ENCODE measurements around the gene FH.

FH gene

DNA sequence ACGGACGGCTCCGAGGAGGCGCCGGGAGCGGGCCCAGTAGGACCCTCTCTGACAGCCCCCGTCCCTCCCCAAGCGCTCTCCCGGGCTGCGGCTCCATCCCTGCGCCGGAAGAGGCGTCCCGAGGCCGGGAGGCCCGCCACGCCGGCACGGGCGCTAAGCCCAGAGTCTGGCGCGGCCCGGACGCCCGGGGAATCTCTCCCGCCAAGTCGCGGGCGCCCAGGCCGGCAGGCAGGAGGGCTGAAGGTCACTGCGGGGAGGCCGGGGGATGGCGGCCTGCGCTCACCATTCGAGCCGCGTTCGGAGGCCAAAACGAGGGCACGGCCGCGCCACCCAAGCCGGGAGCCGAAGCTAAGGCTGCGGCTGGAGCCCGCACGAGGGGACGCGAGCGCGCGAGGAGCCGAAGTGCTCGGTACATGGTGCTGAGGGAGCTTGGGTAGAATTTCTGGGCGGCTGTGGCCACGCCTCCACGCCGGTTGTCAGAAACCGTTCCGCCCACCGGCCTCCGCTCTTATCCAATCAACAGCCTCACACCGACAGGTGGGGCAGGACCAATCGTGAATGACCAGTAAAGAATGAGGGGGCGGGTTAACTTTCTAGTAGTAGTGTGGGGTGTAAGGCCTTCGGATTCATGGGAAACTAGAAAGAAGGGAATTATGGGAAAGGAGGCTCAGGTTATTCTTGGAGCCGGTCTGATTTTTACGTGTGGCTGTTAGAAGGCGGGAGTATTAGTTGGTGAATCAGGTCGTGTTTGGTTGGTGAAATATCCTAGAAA is at the start of gene FH:
TSS of gene FH (minus strand) at position 448 of the 772 bp plus-strand sequence. CDS start at position 415, 33 bp downstream.
- peak; percentile 81 to 83 for DNase-seq (ENCODE audit: low read depth in 2 of 2)

DNA sequence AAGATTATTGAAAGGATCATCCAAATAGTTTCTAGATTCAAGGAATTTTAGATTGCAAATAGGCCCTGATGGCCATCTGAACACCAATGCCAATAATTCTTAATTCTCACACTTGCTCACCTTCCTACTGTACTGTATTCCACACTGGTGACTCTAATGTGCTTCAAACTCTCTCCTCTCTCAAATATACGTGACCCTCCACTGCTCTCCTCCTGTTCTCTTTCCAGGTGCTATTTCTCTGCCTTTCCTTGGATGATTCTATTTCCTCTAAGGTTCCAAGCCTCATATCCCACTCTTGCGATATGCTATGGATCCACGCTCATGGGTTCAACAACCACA is 41.3 kb upstream of the FH start:
- DNase-seq (ENCODE audit: low read depth in 2 of 2) = no peak

DNA sequence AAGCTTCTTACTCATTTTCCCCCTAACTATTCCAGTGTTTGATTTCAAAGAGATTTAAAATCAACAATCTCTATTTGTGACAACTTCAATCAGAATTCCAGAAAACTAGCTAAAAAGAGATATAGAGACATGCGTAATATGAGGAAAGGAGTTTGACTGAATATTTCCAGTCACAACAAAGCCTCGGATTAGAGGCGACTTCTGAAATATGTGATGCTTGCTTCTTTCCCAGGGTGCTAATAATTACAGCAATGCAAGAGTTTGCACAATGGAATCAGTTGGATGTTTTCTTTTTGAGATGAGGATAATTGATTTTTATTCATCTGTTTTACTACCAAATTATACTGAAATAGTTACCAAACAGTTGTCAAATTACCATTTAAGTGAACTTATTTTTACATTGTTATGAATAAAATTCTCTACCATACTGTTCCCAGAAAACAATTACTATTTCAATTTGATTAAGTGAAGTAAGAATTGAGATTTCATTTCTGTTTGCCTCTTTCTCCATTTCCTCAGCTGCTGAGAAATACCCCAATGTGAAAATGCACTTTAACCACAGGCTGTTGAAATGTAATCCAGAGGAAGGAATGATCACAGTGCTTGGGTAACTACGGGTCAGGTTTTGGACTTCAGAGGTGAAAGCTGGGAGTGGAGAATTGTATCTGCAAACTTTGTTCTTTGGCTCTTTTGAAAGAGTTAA is 40.7 kb upstream of the FH start:
- DNase-seq (ENCODE audit: low read depth in 2 of 2) = no peak

DNA sequence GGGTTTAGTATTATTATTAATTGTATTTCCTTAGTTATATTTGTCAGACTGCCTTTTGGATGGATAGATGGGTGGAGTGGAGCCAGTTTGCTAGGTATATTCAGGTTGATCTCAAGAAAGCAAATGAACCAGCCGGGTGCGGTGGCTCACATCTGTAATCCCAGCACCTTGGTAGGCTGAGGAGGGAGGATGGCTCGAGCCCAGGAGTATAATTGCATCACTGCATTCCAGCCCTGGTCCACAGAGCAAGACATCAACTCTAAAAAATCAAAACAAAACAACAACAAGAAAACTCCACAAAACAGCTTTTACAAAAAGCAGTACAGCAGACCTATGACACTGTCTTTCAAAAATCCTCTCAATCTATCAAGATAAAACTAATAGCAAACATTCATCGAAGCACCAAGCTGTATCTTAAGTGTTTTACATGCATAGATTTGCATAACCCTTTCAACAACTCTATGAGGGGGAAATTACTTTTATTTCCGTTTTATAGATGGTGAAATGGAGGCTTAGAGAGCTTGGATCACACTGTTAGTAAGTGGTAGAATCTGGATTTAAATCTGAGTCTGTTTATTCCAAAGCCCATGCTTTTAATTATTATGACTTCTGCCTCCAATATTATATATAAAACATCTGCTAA is 38.1 kb upstream of the FH start:
- DNase-seq (ENCODE audit: low read depth in 2 of 2) = no peak

DNA sequence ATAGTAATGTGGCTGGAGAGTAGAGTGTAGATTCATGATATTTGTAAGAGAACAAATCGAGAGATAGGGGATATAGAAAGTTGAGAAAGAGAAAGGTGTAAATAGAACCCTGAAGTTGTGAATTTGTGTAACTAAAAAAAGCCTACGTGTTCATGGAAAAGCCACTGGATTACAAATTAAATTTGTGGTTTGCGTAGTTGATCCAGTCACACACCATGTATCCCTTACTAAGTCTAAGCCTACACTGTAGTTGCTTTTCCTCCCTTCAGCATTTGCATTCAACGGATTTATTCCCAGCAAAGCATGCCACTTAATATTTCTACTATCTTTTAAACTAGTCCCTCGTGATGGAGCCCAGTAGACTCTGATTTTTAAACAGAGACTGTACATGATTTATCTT is 37.5 kb upstream of the FH start:
- DNase-seq (ENCODE audit: low read depth in 2 of 2) = no peak

DNA sequence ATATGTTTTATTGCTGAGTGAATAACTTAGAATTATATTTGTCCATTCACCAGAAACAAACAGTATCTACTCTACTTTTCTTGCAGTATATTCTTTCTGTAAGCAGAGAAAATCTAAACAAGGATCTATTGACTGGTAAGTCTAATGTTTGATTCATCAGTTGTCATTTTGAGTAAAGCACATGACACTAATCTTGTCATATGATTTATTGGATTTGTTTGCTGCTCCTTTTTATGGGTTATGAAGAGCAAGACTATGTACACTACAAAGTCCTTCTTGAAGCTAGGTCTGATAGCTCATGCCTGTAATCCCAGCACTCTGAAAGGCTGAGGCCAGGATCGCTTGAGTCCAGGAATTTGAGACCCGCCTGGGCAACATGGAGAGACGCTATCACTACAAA is 36.0 kb upstream of the FH start:
- no peak for DNase-seq (ENCODE audit: low read depth in 2 of 2)

DNA sequence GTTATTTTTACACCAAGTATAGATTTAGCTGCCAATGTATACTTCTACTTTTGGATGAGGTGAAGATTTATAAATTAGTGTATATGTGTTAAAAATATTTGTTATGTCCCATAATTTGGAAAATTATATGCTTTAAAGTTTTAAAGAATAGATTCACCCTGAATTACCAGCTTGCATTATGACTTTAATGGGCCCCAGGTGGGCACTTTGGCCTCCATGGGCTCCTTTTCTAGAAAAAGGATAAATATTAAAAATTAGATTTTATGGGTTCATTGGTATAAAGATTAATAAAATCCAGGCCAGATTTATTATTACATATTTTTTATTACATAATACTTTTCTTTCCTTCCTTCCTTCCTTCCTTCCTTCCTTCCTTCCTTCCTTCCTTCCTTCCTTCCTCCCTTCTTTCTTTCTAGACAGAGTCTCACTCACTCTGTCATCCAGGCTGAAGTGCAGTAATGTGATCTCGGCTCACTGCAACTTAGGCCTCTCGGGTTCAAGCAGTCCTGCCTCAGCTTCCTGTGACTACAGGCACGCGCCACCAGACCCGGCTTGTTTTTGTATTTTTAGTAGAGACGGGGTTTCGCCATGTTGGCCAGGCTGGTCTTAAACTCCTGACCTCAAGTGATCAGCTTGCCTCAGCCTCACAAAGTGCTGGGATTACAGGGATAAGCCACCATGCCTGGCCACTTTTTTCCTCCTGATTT is 34.5 kb upstream of the FH start:
- no peak for DNase-seq (ENCODE audit: low read depth in 2 of 2)

DNA sequence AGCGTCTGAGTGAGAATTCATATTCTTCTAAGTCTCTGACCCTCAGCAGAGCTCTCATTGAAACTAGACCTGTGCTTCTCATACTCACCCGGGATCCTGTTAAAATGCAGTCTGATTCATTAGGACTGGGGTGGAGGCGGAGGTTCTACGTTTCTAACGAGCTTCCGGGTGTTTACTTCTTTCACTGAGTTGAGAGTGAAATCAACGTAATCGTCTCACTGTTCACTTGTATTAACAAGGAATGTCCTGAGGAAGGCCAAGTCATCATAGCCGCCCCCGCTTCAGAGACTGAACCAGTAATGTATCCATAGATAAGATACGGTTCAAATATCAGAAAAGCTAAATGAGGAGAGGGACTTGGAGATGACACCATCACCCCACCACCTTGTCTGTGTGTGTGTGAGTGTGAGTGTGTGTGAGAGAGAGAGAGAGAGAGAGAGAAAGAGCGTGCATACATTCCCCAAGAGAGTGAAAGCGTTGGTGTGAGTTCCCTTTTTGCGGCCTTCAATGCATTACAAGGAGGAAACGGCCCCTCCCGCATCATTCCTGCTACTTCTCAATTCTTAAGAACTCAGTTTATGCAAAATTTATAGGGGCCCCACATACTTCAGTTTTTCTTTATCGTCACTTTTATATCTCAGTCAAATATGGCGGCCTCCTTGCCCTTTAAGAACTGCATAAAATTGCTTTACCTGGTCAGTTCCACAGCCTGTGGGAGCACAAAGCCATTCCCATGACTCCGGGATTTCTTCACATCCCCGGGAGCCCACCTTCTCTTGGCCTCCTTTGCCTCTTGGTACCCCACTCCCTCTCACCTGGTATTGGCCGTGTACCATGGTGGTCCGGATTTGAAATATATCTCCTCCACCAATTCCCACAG is 32.4 kb upstream of the FH start:
- peak in 1 of 2 donors; percentile 17 for DNase-seq (ENCODE audit: low read depth in 2 of 2)

DNA sequence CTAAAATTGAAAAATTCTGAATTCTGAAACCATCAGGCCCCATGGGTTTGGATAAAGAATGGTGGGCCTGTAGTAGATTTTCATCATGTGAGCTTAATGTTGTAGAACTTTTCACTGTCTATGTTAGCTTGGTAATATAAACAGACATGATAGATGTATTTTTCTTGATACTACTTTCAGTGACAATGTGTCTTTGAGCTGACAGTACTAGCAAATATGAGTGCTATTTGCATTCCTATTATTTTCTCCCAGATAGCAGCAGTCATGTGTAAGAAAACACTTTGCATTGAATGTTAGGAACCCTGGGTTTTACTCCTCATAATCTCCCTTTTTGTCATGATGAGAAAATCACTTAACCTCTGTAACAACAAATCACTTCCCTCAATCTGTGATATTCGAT is 30.8 kb upstream of the FH start:
- no peak for DNase-seq (ENCODE audit: low read depth in 2 of 2)

DNA sequence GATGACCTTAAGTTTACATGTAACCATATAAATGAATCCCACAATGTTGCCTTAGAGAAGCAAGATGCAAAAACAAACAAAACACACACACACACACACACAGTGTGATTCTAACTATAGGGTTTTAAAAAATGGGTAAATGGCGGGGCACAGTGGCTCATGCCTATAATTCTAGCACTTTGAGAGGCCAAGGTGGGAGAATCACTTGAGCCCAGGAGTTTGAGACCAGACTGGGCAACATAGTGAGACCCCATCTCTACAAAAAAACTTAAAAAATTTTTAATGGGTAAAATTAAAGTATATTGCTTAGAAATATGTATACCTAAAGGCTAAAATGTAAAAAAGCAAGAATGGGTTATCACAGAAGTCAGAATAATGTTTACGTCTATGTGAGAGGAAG is 28.5 kb upstream of the FH start:
- DNase-seq (ENCODE audit: low read depth in 2 of 2) = no peak

DNA sequence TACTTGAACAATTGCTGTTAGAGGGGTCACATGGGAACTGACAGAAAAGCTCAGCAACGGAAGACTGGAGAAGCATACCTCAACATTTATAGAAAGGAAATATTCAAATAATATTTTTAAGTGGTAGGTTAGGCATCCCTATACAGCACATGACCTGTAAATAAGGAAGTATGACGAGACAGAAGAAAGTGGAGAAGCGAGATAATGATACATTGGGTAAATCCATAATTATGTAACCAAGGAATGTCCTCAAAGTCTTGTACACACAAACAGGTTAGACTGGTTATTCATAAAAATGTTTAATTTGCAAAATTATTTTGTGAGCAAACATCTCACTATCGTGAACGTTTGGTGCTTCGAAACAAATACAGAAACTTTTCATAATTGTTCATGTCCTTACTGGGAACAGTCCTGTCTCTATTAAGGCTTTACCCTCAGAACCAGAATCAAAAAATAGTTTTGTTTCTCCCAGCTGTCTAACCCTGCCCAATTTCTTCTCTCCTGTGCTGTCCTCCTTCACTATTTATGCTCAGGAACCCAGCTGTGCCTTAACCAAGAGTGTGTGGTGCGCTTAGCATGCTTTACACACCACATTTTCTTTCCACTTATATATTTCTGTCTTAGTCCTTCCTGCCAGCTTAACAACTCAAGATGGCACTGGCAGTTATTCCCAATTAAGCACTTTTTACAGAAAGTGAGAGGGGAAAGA is 22.8 kb upstream of the FH start:
- DNase-seq (ENCODE audit: low read depth in 2 of 2) = no peak

DNA sequence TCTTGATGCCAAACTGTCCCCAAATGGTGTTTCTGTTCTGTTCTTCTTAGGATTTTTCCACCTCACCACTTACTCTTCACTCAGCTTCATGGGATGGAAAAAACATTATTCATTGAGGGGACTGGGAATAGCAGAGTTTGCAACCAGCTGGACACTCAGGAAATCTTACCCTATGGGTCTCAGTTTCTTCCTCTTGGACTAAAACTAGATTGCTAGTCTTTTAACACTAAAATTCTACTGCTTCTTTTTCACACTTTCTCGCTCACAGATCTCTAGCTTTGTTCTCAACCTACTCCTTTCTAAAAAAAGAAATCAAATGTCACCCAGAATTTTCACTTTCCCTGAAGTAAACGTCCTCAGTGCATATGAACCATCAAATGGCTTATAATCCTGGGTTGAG is 17.4 kb upstream of the FH start:
- no peak for DNase-seq (ENCODE audit: low read depth in 2 of 2)

DNA sequence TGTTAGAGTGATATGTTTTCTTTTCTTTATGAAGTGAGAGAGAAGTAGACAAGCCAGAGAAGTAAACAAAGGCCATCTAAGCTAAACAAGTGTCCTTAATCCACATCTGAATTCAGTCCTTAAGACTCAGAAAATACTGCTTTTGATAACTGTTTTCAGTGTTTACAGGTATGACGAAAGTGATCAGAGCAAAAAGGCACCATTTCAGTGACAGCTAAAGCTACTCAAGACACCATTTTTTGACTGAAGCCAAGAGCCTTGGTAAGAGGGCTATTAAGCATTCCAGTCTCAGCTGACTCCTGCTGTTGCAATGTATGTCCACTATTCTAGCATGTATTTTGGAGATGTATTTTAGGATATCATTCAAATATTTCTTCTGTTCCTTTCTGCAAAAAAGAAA is 16.7 kb upstream of the FH start:
- DNase-seq (ENCODE audit: low read depth in 2 of 2) = no peak

DNA sequence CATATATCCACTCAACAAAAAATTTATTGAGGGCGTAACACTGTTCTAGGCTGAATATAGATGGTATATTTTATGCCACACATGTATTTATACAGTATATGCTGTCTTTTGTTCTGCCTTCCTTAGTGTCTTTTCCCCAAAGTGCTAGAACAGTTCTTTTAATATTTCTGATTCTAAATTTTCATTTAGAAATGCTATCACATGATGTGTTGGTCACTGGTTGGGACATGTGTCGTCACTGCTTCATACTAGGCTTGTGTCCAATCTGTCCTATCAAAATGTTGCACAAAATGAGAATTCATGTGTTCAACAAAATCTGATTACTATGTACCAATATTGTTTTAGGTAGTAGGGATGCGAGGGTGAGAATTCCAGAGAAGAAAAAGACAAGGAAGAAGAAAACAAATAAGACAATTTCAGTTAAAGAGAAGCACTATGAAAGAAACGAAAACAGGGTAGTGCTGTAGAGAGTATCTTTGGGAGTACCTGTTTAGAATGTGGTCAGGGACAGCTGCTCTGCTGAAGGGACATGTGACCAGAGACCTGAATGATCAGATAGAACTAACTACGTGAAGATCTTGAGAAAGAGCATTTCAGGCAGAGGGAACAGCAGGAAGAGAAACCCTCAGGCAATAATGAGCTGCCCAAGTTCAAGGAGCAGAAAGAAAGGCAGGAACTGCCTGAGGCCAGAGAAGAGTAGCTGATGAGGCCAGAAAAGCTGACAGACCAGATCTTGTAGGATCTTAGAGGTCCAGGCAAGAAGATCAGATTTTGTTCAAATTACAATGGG is 14.0 kb upstream of the FH start:
- DNase-seq (ENCODE audit: low read depth in 2 of 2) = no peak

DNA sequence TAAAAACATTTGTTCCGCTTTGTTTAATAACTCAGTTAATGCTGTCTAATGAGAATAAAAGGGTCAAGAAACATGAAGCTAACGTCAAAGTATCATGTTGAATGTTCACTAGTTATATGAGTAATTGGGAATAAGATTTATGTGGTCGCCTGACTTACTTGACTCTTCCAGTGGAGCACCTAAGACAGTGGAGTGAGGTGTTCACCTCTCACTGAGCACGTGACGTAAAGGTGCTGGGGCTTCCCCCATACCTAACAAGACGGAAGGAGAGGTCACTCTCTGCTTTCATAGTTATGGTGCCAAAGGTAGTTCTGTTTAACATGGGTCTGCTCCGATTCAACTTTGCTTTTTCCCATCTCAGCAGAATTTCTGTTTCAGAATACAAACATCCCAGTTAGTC is 13.3 kb upstream of the FH start:
- DNase-seq (ENCODE audit: low read depth in 2 of 2) = no peak

DNA sequence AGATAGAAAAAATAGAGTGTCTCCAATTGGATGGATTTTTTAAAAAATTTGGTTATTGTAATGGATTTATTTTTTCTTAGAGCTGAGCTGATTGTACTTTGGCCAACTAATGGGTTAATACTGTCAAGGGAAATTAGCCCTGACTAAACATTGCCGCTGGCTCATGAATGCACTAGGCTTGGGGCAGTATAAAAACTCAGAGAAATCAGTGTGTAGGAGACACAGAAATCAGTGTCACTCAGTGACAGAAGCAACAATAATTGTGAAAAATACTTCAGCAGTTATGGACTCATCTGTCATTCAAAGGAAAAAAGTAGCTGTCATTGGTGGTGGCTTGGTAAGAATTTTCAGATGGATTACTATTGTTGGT is 12.6 kb upstream of the FH start, which contains the start of gene KMO:
TSS of gene KMO (plus strand) at position 217 of the 370 bp plus-strand sequence. CDS start at position 284, 67 bp downstream.
- no peak for DNase-seq (ENCODE audit: low read depth in 2 of 2)

DNA sequence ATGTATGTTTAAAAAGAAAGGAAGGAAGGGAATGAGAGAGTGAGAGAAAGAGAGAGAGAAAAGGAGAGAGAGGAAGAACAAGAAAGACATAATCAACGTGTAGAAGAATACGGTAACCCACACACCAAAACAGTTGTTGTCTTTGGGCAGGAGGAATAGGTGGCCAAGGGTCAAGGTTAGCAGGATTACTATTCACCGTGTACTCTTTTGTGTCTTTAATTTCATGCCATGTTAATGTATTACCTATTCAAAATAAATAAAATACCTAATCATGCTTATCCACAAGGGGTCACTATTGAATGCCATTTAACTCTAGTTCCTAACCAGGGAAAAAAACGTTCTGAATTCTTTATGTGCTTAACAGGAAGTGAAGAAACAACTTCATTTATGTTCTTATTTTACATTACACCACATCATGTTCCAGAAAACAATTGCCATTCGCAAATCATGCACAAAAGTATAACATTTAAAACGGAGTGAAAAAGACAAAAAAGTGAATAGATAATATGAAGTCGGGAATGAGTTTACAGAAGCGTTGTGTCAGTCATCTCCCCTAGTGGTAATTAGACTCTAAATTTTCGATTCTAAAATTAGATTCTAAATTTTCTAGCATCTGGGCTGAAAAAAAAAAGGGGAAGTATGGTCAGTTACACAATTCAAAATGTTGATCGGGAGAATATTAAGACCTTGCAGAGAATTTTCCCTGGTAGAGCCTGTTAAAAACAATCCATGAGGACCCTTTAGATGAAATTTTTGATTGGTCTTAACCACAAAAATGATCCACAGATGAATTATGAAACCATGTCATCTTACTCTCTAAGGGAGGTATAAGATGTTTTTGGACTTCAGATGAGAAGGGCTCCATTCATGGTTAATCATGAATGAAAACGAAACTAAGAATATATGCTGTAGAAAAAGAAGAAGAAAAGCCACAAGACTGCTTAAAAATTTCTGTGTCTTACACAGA is 11.9 kb upstream of the FH start:
- DNase-seq (ENCODE audit: low read depth in 2 of 2) = no peak

DNA sequence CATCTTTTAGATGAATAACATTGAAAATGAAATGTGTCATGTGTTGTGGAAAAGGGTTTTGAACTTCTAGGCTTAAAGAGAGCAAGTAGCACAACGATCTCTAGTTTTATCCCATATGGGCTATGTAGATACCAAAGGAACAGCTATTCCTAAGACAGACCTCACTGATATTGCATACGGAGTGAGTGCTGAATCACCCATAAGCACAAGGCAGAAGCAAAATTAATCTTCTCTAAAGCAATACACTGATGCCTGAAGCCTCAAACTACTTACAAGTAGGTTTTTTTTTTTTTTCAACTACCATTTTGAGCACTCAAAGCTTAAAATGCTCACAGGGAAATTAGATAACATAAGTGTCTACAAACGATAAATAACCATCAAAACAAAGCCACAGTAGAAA is 7.6 kb upstream of the FH start:
- DNase-seq (ENCODE audit: low read depth in 2 of 2) = no peak

DNA sequence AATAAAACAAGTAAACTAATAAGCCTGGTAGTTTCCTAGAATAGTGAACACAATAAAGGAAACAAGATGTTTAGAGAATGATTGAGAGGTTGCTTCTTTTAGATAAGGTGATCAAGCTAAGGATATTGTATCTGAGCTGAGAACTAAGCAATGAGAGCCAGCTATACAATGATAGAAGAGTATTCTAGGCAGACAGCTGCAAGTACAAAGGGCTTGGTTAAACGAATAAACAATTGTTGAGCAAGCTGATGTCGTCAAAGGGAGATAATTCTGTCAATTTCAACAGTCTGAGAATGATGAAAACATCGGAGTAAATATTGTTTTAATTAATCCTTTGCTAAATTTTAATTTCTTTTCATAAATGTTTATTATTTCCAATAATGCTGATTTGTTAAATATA is 5.5 kb upstream of the FH start:
- no peak for DNase-seq (ENCODE audit: low read depth in 2 of 2)
